HepG2 (cell line): ENCODE results near the gene ZFP28. TPM values are rescaled to one million over a fixed set of nuclear protein-coding genes. Genes with fewer than 3 reads are reported as not detected.

ENCODE experiments used
- ATAC-seq: fragments of 200-7000 bp; cut with Tn5 transposase; 3 replicates; pipeline ENCODE4 v1.9.1; 2020; ENCODE audit warnings: mild to moderate bottlenecking, moderate library complexity
- BruUV-seq: library from RNA; stranded (reverse); fragments of 400-500 nt; replicated peaks from 2 replicates; lab custom pipeline; 2021; lab: Mats Ljungman, UMichigan
- CTCF ChIA-PET: fragments of 300-600 bp; formaldehyde crosslinking; extraction: SDS; loops from one replicate; lab custom pipeline; 2021; ENCODE audit warnings: low total read pairs, inconsistent platforms, low intra/inter-chr PET ratio; lab: Yijun Ruan, JAX
- POLR2A ChIA-PET: fragments of 350-600 bp; sonication (Branson Sonifier 250); formaldehyde crosslinking; loops from one replicate; lab custom pipeline; 2020; ENCODE audit warnings: antibody characterized with exemption, inconsistent platforms; lab: Yijun Ruan, JAX
- DNase-seq: peaks from one replicate; pipeline ENCODE4 v3.0.0-alpha.2; 2015; ENCODE audit warnings: low spot score
- FAIRE-seq: peaks from 3 replicates; lab custom pipeline; 2011; peaks lifted over from hg19 to GRCh38; lab: Jason Lieb, UNC
- H2AFZ ChIP-seq: one replicate; pipeline ENCODE4 v1.6.1; 2011; ENCODE audit warnings: low read length, inconsistent platforms
- H3K27ac ChIP-seq: fragments of 300-600 bp; 3 replicates; pipeline ENCODE4 v1.8.0; 2011; ENCODE audit warnings: mixed run types, mild to moderate bottlenecking, mixed read lengths, low read length, inconsistent platforms; ENCODE audit not compliant: insufficient read depth; ENCODE audit errors: extremely low read length
- H3K27me3 ChIP-seq, 2 experiments: fragments of 200-600 bp in 1 of 2; 2 replicates in 1 of 2; 3 replicates in 1 of 2; pipeline versions ENCODE4 v1.6.0 to v1.8.0; 2011; ENCODE audit warnings: low read length in 2 of 2, mild to moderate bottlenecking in 2 of 2, moderate library complexity in 2 of 2, inconsistent platforms in 1 of 2; ENCODE audit not compliant: insufficient read depth in 2 of 2, control insufficient read depth in 1 of 2
- H3K36me3 ChIP-seq, 2 experiments: fragments of 200-600 bp in 1 of 2; replicated peaks in 1 of 2; 2 replicates in 1 of 2; 3 replicates in 1 of 2; pipeline versions ENCODE4 v1.5.1 to v1.8.0; 2011; ENCODE audit warnings: low read length in 2 of 2, inconsistent platforms in 1 of 2; ENCODE audit not compliant: insufficient read depth in 2 of 2, control insufficient read depth in 1 of 2
- H3K4me1 ChIP-seq: 2 replicates; pipeline ENCODE4 v1.5.1; 2012; ENCODE audit warnings: low read length, inconsistent platforms; ENCODE audit not compliant: insufficient read depth
- H3K4me2 ChIP-seq: 2 replicates; pipeline ENCODE4 v1.6.0; 2011; ENCODE audit warnings: low read depth, low read length, inconsistent platforms
- H3K4me3 ChIP-seq, 3 experiments: fragments of 200-600 bp in 1 of 3; sonication (generic), shearing (Covaris generic) in 1 of 3; replicated peaks in 1 of 3; 2 replicates each; pipeline ENCODE4 v1.5.1; 2011 to 2016; ENCODE audit warnings: low read length in 3 of 3, inconsistent platforms in 2 of 3, low read depth in 2 of 3, mild to moderate bottlenecking in 2 of 3, control low read depth in 1 of 3, mixed read lengths in 1 of 3; ENCODE audit not compliant: insufficient read depth in 1 of 3
- H3K79me2 ChIP-seq: one replicate; pipeline ENCODE4 v1.6.1; 2011; ENCODE audit warnings: low read length, inconsistent platforms; ENCODE audit not compliant: insufficient read depth
- H3K9ac ChIP-seq: 2 replicates; pipeline ENCODE4 v1.6.0; 2011; ENCODE audit warnings: mild to moderate bottlenecking, low read depth, low read length, inconsistent platforms; ENCODE audit not compliant: insufficient read depth
- H3K9me3 ChIP-seq: 2 replicates; pipeline ENCODE4 v1.5.1; 2012; ENCODE audit warnings: mild to moderate bottlenecking, low read length
- H4K20me1 ChIP-seq: 2 replicates; pipeline ENCODE4 v1.6.0; 2011; ENCODE audit warnings: inconsistent platforms, mild to moderate bottlenecking, low read length, moderate library complexity; ENCODE audit not compliant: insufficient read depth
- CHCHD3 ChIP-seq: sonication (generic); formaldehyde crosslinking; IDR thresholded peaks from 2 replicates; pipeline ENCODE4 v1.8.0; 2022; ENCODE audit warnings: mild to moderate bottlenecking, missing genetic modification reagents, moderate library complexity
- DBP ChIP-seq: sonication (generic); formaldehyde crosslinking; IDR thresholded peaks from 2 replicates; pipeline ENCODE4 v1.4.0; 2020; ENCODE audit warnings: missing genetic modification reagents; ENCODE audit errors: not compliant biosample characterization
- GATA4 ChIP-seq: sonication (generic); IDR thresholded peaks from 2 replicates; pipeline ENCODE4 v1.6.1; 2016; ENCODE audit warnings: antibody characterized with exemption, low read depth, borderline replicate concordance
- HINFP ChIP-seq: sonication (generic); formaldehyde crosslinking; IDR thresholded peaks from 2 replicates; pipeline ENCODE4 v1.4.0; 2020; ENCODE audit warnings: low read depth, mild to moderate bottlenecking, missing genetic modification reagents
- JUN ChIP-seq: sonication (generic); formaldehyde crosslinking; IDR thresholded peaks from 2 replicates; pipeline ENCODE4 v1.4.0; 2020; ENCODE audit warnings: mild to moderate bottlenecking, missing genetic modification reagents
- MNT ChIP-seq: fragments of 450-650 bp; IDR thresholded peaks from 2 replicates; pipeline ENCODE4 v1.6.1; 2016
- PRPF4 ChIP-seq: fragments of 200-400 bp; formaldehyde crosslinking; IDR thresholded peaks from 2 replicates; pipeline ENCODE4 v1.6.1; 2016; ENCODE audit warnings: low read length, low read depth; ENCODE audit not compliant: poor library complexity, severe bottlenecking
- ZFX ChIP-seq: sonication (generic); formaldehyde crosslinking; IDR thresholded peaks from 2 replicates; pipeline ENCODE4 v1.4.0; 2020; ENCODE audit warnings: mild to moderate bottlenecking, low read depth, missing genetic modification reagents, moderate library complexity
- ZMAT5 ChIP-seq: sonication (generic); formaldehyde crosslinking; IDR thresholded peaks from 2 replicates; pipeline ENCODE4 v1.5.0; 2020; ENCODE audit warnings: mild to moderate bottlenecking, low read depth, missing genetic modification reagents, borderline replicate concordance
- ZNF232 ChIP-seq: sonication (generic); formaldehyde crosslinking; IDR thresholded peaks from 2 replicates; pipeline ENCODE4 v1.4.0; 2020; ENCODE audit warnings: missing genetic modification reagents, borderline replicate concordance
- ZNF329 ChIP-seq: sonication (generic); formaldehyde crosslinking; IDR thresholded peaks from 2 replicates; pipeline ENCODE4 v1.9.0; 2021; ENCODE audit warnings: low read depth, mild to moderate bottlenecking, missing genetic modification reagents
- ZNF446 ChIP-seq: sonication (generic); formaldehyde crosslinking; IDR thresholded peaks from 2 replicates; pipeline ENCODE4 v1.5.0; 2020; ENCODE audit warnings: mild to moderate bottlenecking, missing genetic modification reagents
- ZNF772 ChIP-seq: sonication (generic); formaldehyde crosslinking; IDR thresholded peaks from 2 replicates; pipeline ENCODE4 v1.5.0; 2020; ENCODE audit warnings: mild to moderate bottlenecking, missing genetic modification reagents
- ZNF879 ChIP-seq: sonication (generic); formaldehyde crosslinking; IDR thresholded peaks from 2 replicates; pipeline ENCODE4 v1.8.1; 2023; ENCODE audit warnings: missing genetic modification reagents
- WGBS: methylation state at CpG from one replicate; pipeline ENCODE4 v1.1.6; 2017; ENCODE audit warnings: low lambda C conversion rate; 5-methylcytosine and 5-hydroxymethylcytosine counted together
- in situ Hi-C: cut with HindIII; loops from 2 replicates; pipeline ENCODE4 v1.10.0; 2017; ENCODE audit warnings: low pct_unique_long_range_greater_than_20kb; ENCODE audit not compliant: extremely low pct_ligation_motif_present
- intact Hi-C: fragments of 100-400 bp; cut with micrococcal nuclease; formaldehyde crosslinking; loops from one replicate; pipeline ENCODE4 v1.10.0; 2022; ENCODE audit not compliant: unreplicated experiment
- polyA plus RNA-seq, 8 experiments: library from polyadenylated mRNA; depleted of rRNA in 3 of 8; stranded (reverse) in 7 of 8; unstranded in 1 of 8; fragments of >200 nt; fragmentation: Illumina TruSeq in 4 of 8; extraction: Trizol in 4 of 8; gene quantifications; 2 replicates each; pipeline versions ENCODE4 v1.2.1 to v1.2.3, GENCODE V29; 2011 to 2016; ENCODE audit warnings: low read depth in 4 of 8, missing spikeins in 1 of 8, mixed read lengths in 1 of 8; ENCODE audit not compliant: insufficient read depth in 1 of 8
- total RNA-seq, 5 experiments: library from RNA; depleted of rRNA; stranded (reverse); fragments of >200 nt; fragmentation: Illumina TruSeq; extraction: Trizol; gene quantifications; 2 replicates each; pipeline ENCODE4 v1.2.3, GENCODE V29; 2016; ENCODE audit warnings: low read depth in 1 of 5
- TF ChIP-seq, protein P1 (sequence below): sonication (generic); formaldehyde crosslinking; IDR thresholded peaks from 2 replicates; pipeline ENCODE4 v1.8.1; 2023; ENCODE audit warnings: mild to moderate bottlenecking, missing genetic modification reagents
- TF ChIP-seq, protein P2 (sequence below): sonication (generic); formaldehyde crosslinking; IDR thresholded peaks from 2 replicates; pipeline ENCODE4 v1.4.0; 2020; ENCODE audit warnings: missing genetic modification reagents

ZFP28 gene
- total and polyA plus RNA-seq, 2 of the 13 experiments (the other 11 are each of a cell fraction or from before 2014, with no cell fraction given) = not detected

GRCh38 chr19:56597696-56598095 lies 58.9 kb downstream of the ZFP28 start (continued):
- TF ChIP-seq MNT (no peak), CHCHD3 (CRISPR knock-in tag) (no peak), ZFX (no peak), GATA4 (no peak), ZNF446 (CRISPR knock-in tag) (no peak), ZNF232 (CRISPR knock-in tag) (no peak)

DNA sequence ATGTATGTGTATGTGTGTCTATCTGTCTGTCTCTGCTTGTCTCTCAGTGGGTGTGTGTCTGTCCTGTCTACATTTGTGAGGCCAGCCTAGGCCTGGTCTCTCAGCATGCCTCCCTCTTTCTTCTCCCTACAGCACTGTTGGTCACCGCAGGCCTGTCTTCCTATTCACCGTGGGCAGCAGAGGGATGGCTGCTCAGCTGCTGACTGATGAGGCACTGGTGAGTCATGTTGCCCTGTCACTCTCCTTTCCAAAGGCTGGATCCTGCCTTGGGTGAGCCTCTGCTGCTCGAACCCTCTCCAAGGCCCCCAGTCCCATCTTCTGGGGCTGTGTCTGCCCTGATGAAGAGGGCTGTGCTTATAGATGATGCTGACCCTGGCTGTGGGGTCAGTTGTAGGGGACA lies 62.6 kb downstream of the ZFP28 start:
- Histone ChIP-seq H3K4me2 (no peak overlapping the region), H4K20me1 (no peaks in the 10 kb centered on the region), H3K9me3 (peaks cover 28% of the 10 kb centered on the region), H3K79me2 (no peaks in the 10 kb centered on the region), H3K27me3 (no peaks in the 10 kb centered on the region), H3K36me3 (peaks cover 2 to 3% of the 10 kb centered on the region in 2 experiments; a peak in 3 of 5 replicates), H2AFZ (no peak overlapping the region), H3K4me1 (peaks cover 3% of the 10 kb centered on the region), H3K27ac (no peak overlapping the region), H3K4me3 (no peak overlapping the region), H3K9ac (no peak overlapping the region)
- no TSS peak for BruUV-seq
- intact Hi-C loops = no loop called here
- in situ Hi-C loops = no loop called here
- FAIRE-seq = no peak
- CTCF ChIA-PET = no interaction called here
- WGBS = 93% methylated on average over 3 of the region's 3 CpGs
- DNase-seq = no peak
- ATAC-seq = no peak
- POLR2A ChIA-PET = no interaction called here
- TF ChIP-seq HINFP (CRISPR knock-in tag) = no peak
- TF ChIP-seq ZMAT5 = no peak
- TF ChIP-seq, protein P1, sequence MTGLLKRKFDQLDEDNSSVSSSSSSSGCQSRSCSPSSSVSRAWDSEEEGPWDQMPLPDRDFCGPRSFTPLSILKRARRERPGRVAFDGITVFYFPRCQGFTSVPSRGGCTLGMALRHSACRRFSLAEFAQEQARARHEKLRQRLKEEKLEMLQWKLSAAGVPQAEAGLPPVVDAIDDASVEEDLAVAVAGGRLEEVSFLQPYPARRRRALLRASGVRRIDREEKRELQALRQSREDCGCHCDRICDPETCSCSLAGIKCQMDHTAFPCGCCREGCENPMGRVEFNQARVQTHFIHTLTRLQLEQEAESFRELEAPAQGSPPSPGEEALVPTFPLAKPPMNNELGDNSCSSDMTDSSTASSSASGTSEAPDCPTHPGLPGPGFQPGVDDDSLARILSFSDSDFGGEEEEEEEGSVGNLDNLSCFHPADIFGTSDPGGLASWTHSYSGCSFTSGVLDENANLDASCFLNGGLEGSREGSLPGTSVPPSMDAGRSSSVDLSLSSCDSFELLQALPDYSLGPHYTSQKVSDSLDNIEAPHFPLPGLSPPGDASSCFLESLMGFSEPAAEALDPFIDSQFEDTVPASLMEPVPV (CRISPR knock-in tag) = no peak
- no peak for TF ChIP-seq PRPF4
- no peak for TF ChIP-seq DBP (CRISPR knock-in tag)
- no peak for TF ChIP-seq ZFX
- TF ChIP-seq JUN = no peak
- no peak for TF ChIP-seq ZNF879 (CRISPR knock-in tag)
- TF ChIP-seq, protein P2, sequence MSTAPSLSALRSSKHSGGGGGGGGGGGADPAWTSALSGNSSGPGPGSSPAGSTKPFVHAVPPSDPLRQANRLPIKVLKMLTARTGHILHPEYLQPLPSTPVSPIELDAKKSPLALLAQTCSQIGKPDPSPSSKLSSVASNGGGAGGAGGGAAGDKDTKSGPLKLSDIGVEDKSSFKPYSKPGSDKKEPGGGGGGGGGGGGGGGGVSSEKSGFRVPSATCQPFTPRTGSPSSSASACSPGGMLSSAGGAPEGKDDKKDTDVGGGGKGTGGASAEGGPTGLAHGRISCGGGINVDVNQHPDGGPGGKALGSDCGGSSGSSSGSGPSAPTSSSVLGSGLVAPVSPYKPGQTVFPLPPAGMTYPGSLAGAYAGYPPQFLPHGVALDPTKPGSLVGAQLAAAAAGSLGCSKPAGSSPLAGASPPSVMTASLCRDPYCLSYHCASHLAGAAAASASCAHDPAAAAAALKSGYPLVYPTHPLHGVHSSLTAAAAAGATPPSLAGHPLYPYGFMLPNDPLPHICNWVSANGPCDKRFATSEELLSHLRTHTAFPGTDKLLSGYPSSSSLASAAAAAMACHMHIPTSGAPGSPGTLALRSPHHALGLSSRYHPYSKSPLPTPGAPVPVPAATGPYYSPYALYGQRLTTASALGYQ = no peak
- TF ChIP-seq ZNF329 (CRISPR knock-in tag) = no peak
- no peak for TF ChIP-seq ZNF772 (CRISPR knock-in tag)
